Keratinocyte (primary cell): ENCODE results near the gene SGIP1.

Experiments
- EZH2 ChIP-seq: IDR thresholded peaks from one replicate; pipeline ENCODE4 v1.6.1; 2012; ENCODE audit warnings: inconsistent platforms, mild to moderate bottlenecking, low read length, moderate library complexity
- TF ChIP-seq, protein P1 (sequence below), 3 experiments: IDR thresholded peaks in 1 of 3; conservative IDR thresholded peaks in 1 of 3; optimal IDR thresholded peaks in 1 of 3; 2 replicates in 2 of 3; 3 replicates in 1 of 3; pipeline versions ENCODE3 to v1.5.1; 2011; ENCODE audit warnings: low read length in 3 of 3, mild to moderate bottlenecking in 3 of 3, moderate library complexity in 2 of 3, control low read depth in 1 of 3, inconsistent platforms in 1 of 3; ENCODE audit not compliant: insufficient read depth in 2 of 3; ENCODE audit errors: extremely low read depth in 1 of 3

DNA sequence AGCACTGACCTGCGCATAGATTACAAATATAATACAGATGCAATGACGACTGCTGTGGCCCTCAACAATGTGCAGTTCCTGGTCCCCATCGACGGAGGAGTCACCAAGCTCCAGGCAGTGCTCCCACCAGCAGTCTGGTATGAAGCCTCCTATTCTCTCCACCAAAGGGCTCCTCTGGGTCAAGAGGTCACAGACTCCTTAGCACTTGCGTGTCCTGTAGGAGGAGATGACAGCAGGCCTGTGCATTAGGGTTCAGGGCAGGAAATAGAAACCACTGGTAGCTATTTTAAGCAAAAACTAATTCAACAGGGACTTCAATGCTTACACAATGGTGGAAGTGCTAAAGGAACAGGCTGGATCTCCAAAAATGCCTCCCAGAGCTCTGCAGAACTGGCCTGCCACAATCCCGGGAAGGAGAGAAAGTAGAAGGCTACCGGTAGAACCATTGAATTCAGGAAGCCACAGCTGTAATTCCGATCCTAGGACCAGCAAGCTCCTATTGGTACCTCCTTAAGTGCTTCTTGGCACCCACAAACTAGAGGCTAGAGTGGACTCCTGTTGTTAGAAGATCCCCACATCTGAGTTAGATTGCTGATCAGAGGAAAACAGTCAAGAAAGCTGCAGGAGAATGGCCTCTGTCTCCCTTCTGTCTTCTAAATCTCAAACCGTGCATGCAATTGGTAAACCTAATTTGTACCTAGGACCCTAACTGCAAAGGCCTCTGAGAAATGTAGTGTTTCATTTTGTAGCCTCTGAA lies 205.6 kb downstream of the SGIP1 start:
- TF ChIP-seq, protein P1, sequence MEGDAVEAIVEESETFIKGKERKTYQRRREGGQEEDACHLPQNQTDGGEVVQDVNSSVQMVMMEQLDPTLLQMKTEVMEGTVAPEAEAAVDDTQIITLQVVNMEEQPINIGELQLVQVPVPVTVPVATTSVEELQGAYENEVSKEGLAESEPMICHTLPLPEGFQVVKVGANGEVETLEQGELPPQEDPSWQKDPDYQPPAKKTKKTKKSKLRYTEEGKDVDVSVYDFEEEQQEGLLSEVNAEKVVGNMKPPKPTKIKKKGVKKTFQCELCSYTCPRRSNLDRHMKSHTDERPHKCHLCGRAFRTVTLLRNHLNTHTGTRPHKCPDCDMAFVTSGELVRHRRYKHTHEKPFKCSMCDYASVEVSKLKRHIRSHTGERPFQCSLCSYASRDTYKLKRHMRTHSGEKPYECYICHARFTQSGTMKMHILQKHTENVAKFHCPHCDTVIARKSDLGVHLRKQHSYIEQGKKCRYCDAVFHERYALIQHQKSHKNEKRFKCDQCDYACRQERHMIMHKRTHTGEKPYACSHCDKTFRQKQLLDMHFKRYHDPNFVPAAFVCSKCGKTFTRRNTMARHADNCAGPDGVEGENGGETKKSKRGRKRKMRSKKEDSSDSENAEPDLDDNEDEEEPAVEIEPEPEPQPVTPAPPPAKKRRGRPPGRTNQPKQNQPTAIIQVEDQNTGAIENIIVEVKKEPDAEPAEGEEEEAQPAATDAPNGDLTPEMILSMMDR (optimal IDR thresholded peaks at IDR 0.05 in 1 of 3, IDR thresholded peaks at IDR 0.05 in 1 of 3, conservative IDR thresholded peaks at IDR 0.05 in 1 of 3; ENCODE audit: extremely low read depth in 1 of 3, insufficient read depth in 2 of 3, low read length in 3 of 3) = no peak
- TF ChIP-seq EZH2 = no peak
